Adrenal gland (tissue), 5 donors: ENCODE results near the gene RIPK3.

ENCODE experiments used
- CTCF ChIP-seq, 6 experiments: fragments of 450-650 bp in 4 of 6; fragments of 200-600 bp in 2 of 6; sonication (generic) in 1 of 6; IDR thresholded peaks; 1 replicate in 5 of 6; 2 replicates in 1 of 6; pipeline versions ENCODE4 v1.5.1 to v1.8.0; 2016 to 2021; ENCODE audit warnings: antibody characterized with exemption in 6 of 6, mild to moderate bottlenecking in 2 of 6, moderate library complexity in 1 of 6
- POLR2A ChIP-seq, 2 donors: fragments of 450-650 bp; IDR thresholded peaks; one replicate each; pipeline ENCODE4 v1.6.1; 2017; ENCODE audit warnings: antibody characterized with exemption in 2 of 2, mild to moderate bottlenecking in 2 of 2, moderate library complexity in 1 of 2
- donor health status: DM: no; HTN: no; CAD: no.

DNA sequence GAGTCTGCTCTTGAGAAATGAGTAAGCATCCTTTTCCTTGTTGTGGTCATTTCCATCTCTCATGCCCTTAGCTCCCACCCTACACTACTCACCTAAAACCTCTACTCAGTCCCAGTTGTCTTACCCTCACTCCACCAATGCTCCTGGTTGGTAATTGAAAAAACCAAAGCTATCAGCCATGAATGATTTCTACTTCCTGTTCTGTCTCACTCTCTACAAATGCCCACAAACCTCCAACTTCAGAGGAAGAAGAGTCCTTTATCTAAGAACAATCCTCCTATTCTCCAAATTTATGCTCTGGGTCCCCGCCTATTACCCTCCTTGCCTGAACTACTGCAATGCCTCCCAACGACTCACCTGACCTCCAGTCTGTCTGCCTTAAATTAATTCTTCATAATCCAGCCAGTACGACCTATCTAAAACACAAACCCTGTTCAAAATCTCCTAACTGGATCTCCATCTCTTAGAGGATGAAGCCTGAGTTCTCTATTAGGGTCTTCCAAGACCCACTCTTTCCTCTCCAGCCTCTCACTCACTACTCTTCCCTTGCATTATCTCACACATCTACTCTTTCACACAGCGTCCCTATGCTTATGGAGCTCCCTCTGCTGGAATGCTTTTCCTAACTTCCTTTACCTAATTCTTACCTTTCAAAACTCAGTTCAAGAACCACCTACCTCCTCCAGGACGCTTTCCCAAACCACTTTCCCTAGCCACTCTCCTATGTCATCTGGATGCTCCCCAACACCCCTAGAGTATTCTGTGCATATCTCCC is 42.4 kb downstream of the RIPK3 start:
- TF ChIP-seq CTCF (IDR thresholded peaks at IDR 0.05) (peak in 4 of 6 experiments; percentile 10 to 55 (median 28)), POLR2A (IDR thresholded peaks at IDR 0.05) (no peak)
